Mesothelial cell of epicardium (in vitro differentiated cells): Measurements from ENCODE around the gene EEFSEC. TPM values are rescaled to one million over a fixed set of nuclear protein-coding genes. Genes with fewer than 3 reads are reported as not detected.
A peak's percentile ranks its signal among the peaks of the same experiment; 100 is the strongest.

Experiments used
- DNase-seq, 2 experiments: peaks; one replicate each; pipeline ENCODE4 v3.0.0; 2021; ENCODE audit warnings: low spot score in 2 of 2; ENCODE audit not compliant: unreplicated experiment in 2 of 2
- H3K27ac Mint-ChIP-seq: 2 replicates; pipeline ENCODE4 v1.8.0; 2021; ENCODE audit warnings: mixed read lengths
- H3K27me3 Mint-ChIP-seq: 2 replicates; pipeline ENCODE4 v1.8.0; 2021; ENCODE audit warnings: low read depth, mixed read lengths
- H3K36me3 Mint-ChIP-seq: 2 replicates; pipeline ENCODE4 v1.8.0; 2021; ENCODE audit warnings: mixed read lengths
- H3K4me1 Mint-ChIP-seq: 2 replicates; pipeline ENCODE4 v1.8.0; 2021; ENCODE audit warnings: mixed read lengths
- H3K4me3 Mint-ChIP-seq: 2 replicates; pipeline ENCODE4 v1.8.0; 2021; ENCODE audit warnings: mild to moderate bottlenecking, moderate library complexity, mixed read lengths
- H3K9me3 Mint-ChIP-seq: 2 replicates; pipeline ENCODE4 v1.8.0; 2021; ENCODE audit warnings: mixed read lengths
- total RNA-seq: library from RNA; stranded (reverse); gene quantifications from 3 replicates; pipeline ENCODE4 v1.2.1, GENCODE V29; 2021
- TF ChIP-seq, protein P1 (sequence below): fragments of 200-600 bp; sonication (generic); IDR thresholded peaks from one replicate; pipeline ENCODE4 v1.5.0; 2021; ENCODE audit warnings: antibody characterized with exemption; ENCODE audit not compliant: unreplicated experiment

Gene EEFSEC
- total RNA-seq, 1 donor from 2014 or later = 19.4 TPM

DNA sequence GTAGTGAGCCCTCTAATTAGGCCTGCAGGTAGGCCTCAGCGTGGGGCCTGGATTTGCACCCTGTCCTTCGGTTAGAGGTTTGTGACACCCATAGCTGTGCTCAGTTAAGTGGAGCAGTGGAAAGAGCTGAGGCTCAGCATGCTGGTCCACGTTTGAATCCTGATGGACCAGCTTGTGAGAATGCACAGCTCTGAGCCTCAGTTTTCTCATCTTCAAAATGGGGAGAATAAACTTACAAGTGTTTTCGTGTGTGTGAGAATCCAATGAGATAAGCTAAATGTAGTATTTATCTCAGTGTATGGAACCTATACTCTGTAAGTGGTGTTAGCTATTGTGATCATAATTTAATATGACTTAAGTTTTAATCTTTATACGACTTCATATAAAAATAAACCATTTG is 22.5 kb downstream of the EEFSEC start:
- TF ChIP-seq, protein P1, sequence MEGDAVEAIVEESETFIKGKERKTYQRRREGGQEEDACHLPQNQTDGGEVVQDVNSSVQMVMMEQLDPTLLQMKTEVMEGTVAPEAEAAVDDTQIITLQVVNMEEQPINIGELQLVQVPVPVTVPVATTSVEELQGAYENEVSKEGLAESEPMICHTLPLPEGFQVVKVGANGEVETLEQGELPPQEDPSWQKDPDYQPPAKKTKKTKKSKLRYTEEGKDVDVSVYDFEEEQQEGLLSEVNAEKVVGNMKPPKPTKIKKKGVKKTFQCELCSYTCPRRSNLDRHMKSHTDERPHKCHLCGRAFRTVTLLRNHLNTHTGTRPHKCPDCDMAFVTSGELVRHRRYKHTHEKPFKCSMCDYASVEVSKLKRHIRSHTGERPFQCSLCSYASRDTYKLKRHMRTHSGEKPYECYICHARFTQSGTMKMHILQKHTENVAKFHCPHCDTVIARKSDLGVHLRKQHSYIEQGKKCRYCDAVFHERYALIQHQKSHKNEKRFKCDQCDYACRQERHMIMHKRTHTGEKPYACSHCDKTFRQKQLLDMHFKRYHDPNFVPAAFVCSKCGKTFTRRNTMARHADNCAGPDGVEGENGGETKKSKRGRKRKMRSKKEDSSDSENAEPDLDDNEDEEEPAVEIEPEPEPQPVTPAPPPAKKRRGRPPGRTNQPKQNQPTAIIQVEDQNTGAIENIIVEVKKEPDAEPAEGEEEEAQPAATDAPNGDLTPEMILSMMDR = no peak
- Mint-ChIP-seq H3K27me3 (no peaks in the 10 kb centered on the region), H3K9me3 (no peaks in the 10 kb centered on the region), H3K36me3 (no peaks in the 10 kb centered on the region), H3K4me1 (peaks cover 72% of the 10 kb centered on the region), H3K4me3 (no peak overlapping the region), H3K27ac (no peak overlapping the region)
- no peak for DNase-seq

GRCh38 chr3:128176276-128176833 is 23.1 kb downstream of the EEFSEC start:
- TF ChIP-seq, protein P1 = no peak
- DNase-seq = no peak
- no peak overlapping the region for H3K4me3 Mint-ChIP-seq
- no peaks in the 10 kb centered on the region for H3K36me3 Mint-ChIP-seq
- no peaks in the 10 kb centered on the region for H3K27me3 Mint-ChIP-seq
- no peaks in the 10 kb centered on the region for H3K9me3 Mint-ChIP-seq
- peaks cover 70% of the 10 kb centered on the region for H3K4me1 Mint-ChIP-seq
- peak overlapping the region; percentile 7 for H3K27ac Mint-ChIP-seq

GRCh38 chr3:128177865-128178264 is 24.6 kb downstream of the EEFSEC start:
- H3K36me3 Mint-ChIP-seq = no peaks in the 10 kb centered on the region
- H3K4me3 Mint-ChIP-seq = no peak overlapping the region
- TF ChIP-seq, protein P1 = no peak
- no peaks in the 10 kb centered on the region for H3K9me3 Mint-ChIP-seq
- H3K4me1 Mint-ChIP-seq = peaks cover 65% of the 10 kb centered on the region
- DNase-seq = no peak
- H3K27me3 Mint-ChIP-seq = no peaks in the 10 kb centered on the region
- peak overlapping the region; percentile 51 for H3K27ac Mint-ChIP-seq

DNA sequence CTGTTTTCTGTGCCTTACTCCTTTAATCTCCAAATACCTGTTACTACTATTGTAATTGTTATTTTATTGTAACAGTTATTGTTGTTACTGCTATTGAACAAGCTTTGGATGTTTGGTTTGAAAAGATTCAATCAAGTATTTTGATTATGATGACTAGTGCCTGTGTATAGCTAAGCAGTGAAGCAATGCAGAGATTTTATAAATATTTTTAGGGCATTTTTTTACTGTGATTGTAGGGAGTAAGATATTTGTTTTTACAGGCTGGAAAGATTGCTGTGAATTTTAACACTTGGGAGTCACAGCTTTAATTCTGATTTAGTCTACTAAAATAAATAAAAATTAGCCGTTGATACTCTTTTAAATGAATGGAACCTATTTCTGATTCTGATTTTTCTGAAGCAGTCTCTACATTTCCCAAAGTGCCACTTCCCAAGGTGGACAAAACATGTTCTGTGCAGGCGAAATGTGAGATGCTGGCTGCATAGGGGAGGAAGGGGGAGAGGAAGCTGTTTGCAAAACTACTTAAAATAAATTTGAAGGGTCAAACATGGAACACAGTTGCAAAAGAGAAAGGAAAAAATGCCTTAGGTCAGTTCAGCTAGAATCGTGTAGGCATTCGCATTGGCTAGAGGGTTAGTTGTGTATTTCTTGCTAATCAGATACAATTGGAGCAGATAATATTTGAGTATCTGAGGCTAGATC is 25.7 kb downstream of the EEFSEC start:
- DNase-seq = no peak
- Mint-ChIP-seq H3K27ac (peak overlapping the region; percentile 41), H3K27me3 (no peaks in the 10 kb centered on the region), H3K36me3 (no peaks in the 10 kb centered on the region), H3K4me1 (peaks cover 54% of the 10 kb centered on the region), H3K9me3 (no peaks in the 10 kb centered on the region), H3K4me3 (no peak overlapping the region)
- TF ChIP-seq, protein P1 = no peak

DNA sequence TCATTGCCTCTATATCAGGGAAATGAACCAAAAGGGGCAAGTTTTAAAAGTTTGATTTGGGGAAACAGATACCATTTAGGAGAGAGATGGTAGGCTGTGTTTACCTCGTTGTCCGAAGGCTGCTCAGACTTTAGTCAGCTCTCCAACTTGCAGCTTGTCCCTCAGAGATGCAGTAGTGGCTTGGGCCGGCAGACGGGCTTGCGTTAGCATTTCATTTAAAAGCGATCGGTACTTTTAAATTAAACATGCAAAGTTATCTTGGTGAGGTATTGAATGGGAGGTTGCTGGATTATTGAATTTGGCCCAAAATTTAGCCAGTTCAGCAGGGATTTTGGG is 26.2 kb downstream of the EEFSEC start:
- H3K9me3 Mint-ChIP-seq = no peaks in the 10 kb centered on the region
- no peaks in the 10 kb centered on the region for H3K27me3 Mint-ChIP-seq
- peaks cover 49% of the 10 kb centered on the region for H3K4me1 Mint-ChIP-seq
- DNase-seq = no peak
- no peaks in the 10 kb centered on the region for H3K36me3 Mint-ChIP-seq
- peak overlapping the region; percentile 14 for H3K27ac Mint-ChIP-seq
- TF ChIP-seq, protein P1 = no peak
- H3K4me3 Mint-ChIP-seq = no peak overlapping the region
